HG03571 (cell line): ENCODE data around the gene OR10G3.

Source experiments
- ATAC-seq: cut with Tn5 transposase; IDR thresholded peaks from one replicate; pipeline ENCODE4 v1.9.1; 2021; ENCODE audit not compliant: unreplicated experiment

Gene OR10G3

GRCh38 chr14:21536418-21537089 is 43.3 kb downstream of the OR10G3 start:
- no peak for ATAC-seq

- no peak for ATAC-seq
Observed at GRCh38 chr14:21535545-21536417, 44.1 kb downstream of the OR10G3 start.

- ATAC-seq: no peak
Observed at GRCh38 chr14:21534576-21534975, 45.3 kb downstream of the OR10G3 start.

GRCh38 chr14:21533294-21533693 is 46.6 kb downstream of the OR10G3 start:
- ATAC-seq: no peak

- no peak for ATAC-seq
Observed at GRCh38 chr14:21529515-21529914, 50.4 kb downstream of the OR10G3 start.

- ATAC-seq: no peak
Observed at GRCh38 chr14:21528381-21529348, 51.2 kb downstream of the OR10G3 start.

GRCh38 chr14:21527318-21527679 is 52.6 kb downstream of the OR10G3 start:
- ATAC-seq: no peak

- ATAC-seq: no peak
Observed at GRCh38 chr14:21526672-21527317, 53.1 kb downstream of the OR10G3 start.

GRCh38 chr14:21525962-21526671 is 53.8 kb downstream of the OR10G3 start, which contains the start of gene SALL2:
SALL2 (minus strand) TSS chr14:21526346; CDS start chr14:21526127, 219 bp downstream.
- ATAC-seq: no peak

GRCh38 chr14:21525571-21525961 is 54.3 kb downstream of the OR10G3 start:
- ATAC-seq: no peak

GRCh38 chr14:21524575-21525490 is 55.0 kb downstream of the OR10G3 start:
- ATAC-seq: no peak

- ATAC-seq: no peak
Observed at GRCh38 chr14:21523203-21523602, 56.7 kb downstream of the OR10G3 start.

GRCh38 chr14:21521501-21521900 is 58.4 kb downstream of the OR10G3 start:
- no peak for ATAC-seq

GRCh38 chr14:21520767-21521166 is 59.1 kb downstream of the OR10G3 start:
- no peak for ATAC-seq

GRCh38 chr14:21518725-21519124 is 61.2 kb downstream of the OR10G3 start:
- no peak for ATAC-seq
